ENCODE measurements around the gene DNAL1.
"Not testable (repeated sequence)": the region's sequence is repeated elsewhere in the genome, so short reads cannot be mapped to it uniquely, and the experiment has no call there.

Gene DNAL1

DNA sequence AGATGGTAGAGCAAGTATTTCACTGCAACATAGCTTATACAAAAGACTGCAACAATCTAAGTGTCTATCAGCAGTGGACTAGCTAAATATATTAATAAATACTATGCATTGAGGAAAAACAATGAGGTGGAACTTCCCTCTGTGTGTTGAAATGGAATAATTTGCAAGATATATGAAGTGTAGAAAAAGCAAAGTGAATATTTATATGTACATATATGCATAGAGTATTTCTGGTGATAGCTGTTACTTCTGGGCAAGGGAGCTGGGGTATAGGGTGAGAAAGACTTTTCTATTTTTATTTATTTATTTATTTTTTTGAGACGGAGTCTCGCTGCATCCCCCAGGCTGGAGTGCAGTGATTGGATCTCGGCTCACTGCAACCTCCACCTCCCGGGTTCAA is 33.9 kb downstream of the DNAL1 start:
- no peak overlapping the region for H3K4me3 ChIP-seq (ENCODE audit: low read length)
- no peaks in the 10 kb centered on the region for H3K27me3 ChIP-seq (replicated peaks; ENCODE audit: control insufficient read depth, insufficient read depth, low read length)
- H3K36me3 ChIP-seq (ENCODE audit: control insufficient read depth, insufficient read depth, low read length, severe bottlenecking): no peaks in the 10 kb centered on the region
- no peaks in the 10 kb centered on the region for H3K4me1 ChIP-seq (ENCODE audit: control insufficient read depth, insufficient read depth, low read length)
- H3K9me3 ChIP-seq (ENCODE audit: control insufficient read depth, low read length): no peaks in the 10 kb centered on the region
- no peak overlapping the region for H3K9ac ChIP-seq (ENCODE audit: low read length)
- DNase-seq (ENCODE audit: low read depth): no peak

DNA sequence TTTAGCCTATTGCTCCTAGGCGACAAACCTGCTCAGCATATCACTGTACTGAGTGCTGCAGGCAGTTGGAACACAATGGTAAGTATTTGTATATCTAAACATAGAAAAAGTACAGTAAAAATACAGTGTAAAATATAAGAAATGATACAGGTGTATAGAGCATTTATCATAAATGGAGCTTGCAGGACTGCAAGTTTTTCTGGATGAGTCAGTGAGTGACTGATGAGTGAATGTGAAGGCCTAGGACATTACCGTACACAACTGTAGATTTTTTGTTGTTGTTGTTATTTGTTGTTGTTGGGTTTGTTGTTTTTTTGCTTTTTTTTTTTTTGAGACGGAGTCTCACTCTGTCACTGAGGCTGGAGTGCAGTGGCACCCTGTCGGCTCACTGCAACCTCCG is 36.0 kb downstream of the DNAL1 start:
- H3K27me3 ChIP-seq (replicated peaks; ENCODE audit: control insufficient read depth, insufficient read depth, low read length): no peaks in the 10 kb centered on the region
- H3K4me3 ChIP-seq (ENCODE audit: low read length): no peak overlapping the region
- H3K4me1 ChIP-seq (ENCODE audit: control insufficient read depth, insufficient read depth, low read length): no peaks in the 10 kb centered on the region
- no peak for DNase-seq (ENCODE audit: low read depth)
- H3K9me3 ChIP-seq (ENCODE audit: control insufficient read depth, low read length): no peaks in the 10 kb centered on the region
- H3K9ac ChIP-seq (ENCODE audit: low read length): no peak overlapping the region
- H3K36me3 ChIP-seq (ENCODE audit: control insufficient read depth, insufficient read depth, low read length, severe bottlenecking): peaks cover 4% of the 10 kb centered on the region

GRCh38 chr14:73684627-73685026 is 39.8 kb downstream of the DNAL1 start:
- Histone ChIP-seq H3K4me1 (ENCODE audit: control insufficient read depth, insufficient read depth, low read length) (peaks cover 10% of the 10 kb centered on the region), H3K9me3 (ENCODE audit: control insufficient read depth, low read length) (no peaks in the 10 kb centered on the region), H3K36me3 (ENCODE audit: control insufficient read depth, insufficient read depth, low read length, severe bottlenecking) (peaks cover 7% of the 10 kb centered on the region), H3K9ac (ENCODE audit: low read length) (no peak overlapping the region), H3K27me3 (replicated peaks; ENCODE audit: control insufficient read depth, insufficient read depth, low read length) (no peaks in the 10 kb centered on the region), H3K4me3 (ENCODE audit: low read length) (no peak overlapping the region)
- DNase-seq (ENCODE audit: low read depth): no peak

DNA sequence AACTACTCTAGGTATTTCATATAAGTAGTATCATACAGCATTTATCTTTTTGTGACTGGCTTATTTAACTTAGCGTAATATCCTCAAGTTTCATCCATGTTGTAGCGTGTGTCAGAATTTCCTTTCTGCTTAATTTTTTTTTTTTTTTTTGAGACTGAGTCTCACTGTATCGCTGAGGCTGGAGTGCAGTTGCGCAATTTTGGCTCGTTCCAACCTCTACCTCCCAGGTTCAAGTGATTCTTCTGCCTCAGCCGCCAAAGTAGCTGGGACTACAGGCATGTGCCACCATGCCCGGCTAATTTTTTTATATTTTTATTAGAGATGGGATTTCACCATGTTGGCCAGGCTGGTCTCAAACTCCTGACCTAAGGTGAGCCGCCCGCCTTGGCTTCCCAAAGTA is 40.5 kb downstream of the DNAL1 start:
- peaks cover 7% of the 10 kb centered on the region for H3K36me3 ChIP-seq (ENCODE audit: control insufficient read depth, insufficient read depth, low read length, severe bottlenecking)
- DNase-seq (ENCODE audit: low read depth): no peak
- no peak overlapping the region for H3K4me3 ChIP-seq (ENCODE audit: low read length)
- H3K27me3 ChIP-seq (replicated peaks; ENCODE audit: control insufficient read depth, insufficient read depth, low read length): no peaks in the 10 kb centered on the region
- H3K9me3 ChIP-seq (ENCODE audit: control insufficient read depth, low read length): no peaks in the 10 kb centered on the region
- no peak overlapping the region for H3K9ac ChIP-seq (ENCODE audit: low read length)
- peaks cover 10% of the 10 kb centered on the region for H3K4me1 ChIP-seq (ENCODE audit: control insufficient read depth, insufficient read depth, low read length)

DNA sequence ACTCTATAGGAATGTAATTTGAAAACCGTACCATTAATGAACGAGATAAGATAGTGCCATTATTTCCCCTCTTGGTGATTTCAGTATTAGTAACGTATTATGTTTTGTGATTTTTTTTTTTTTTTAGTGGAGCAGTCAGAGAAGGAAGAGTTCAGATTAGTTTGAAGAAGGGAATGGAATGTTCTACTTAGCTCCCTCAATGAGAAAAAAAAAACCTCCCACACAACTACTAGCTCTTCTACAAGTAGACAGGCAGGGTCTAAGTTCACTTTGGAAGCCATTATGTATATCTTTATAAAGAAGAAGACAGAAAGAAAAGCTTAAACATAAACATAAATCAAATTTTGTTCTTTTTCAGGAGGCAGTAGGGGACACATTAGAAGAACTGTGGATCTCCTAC is 42.1 kb downstream of the DNAL1 start:
- no peak overlapping the region for H3K9ac ChIP-seq (ENCODE audit: low read length)
- H3K36me3 ChIP-seq (ENCODE audit: control insufficient read depth, insufficient read depth, low read length, severe bottlenecking): peaks cover 14% of the 10 kb centered on the region
- H3K4me1 ChIP-seq (ENCODE audit: control insufficient read depth, insufficient read depth, low read length): peaks cover 10% of the 10 kb centered on the region
- no peaks in the 10 kb centered on the region for H3K27me3 ChIP-seq (replicated peaks; ENCODE audit: control insufficient read depth, insufficient read depth, low read length)
- no peaks in the 10 kb centered on the region for H3K9me3 ChIP-seq (ENCODE audit: control insufficient read depth, low read length)
- no peak overlapping the region for H3K4me3 ChIP-seq (ENCODE audit: low read length)
- peak; percentile 34 for DNase-seq (ENCODE audit: low read depth)

DNA sequence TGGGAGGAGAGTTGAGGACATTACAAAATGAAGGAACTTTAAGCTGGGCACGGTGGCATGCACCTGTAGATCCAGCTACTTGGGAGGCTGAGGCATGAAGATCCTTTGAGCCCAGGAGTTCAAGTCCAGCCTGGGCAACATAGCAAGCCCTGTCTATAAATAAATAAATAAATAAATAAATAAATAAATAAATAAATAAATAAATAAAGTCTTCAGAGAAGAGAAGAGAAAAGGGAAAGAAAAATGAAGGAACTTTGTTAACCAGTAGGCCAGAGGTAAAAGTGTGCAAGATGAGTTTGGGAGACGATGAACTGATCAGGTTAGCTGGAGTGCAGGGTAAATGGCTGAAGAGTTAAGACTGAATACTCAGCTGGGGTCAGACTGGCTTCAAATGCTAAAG is 49.3 kb downstream of the DNAL1 start:
- no peaks in the 10 kb centered on the region for H3K27me3 ChIP-seq (replicated peaks; ENCODE audit: control insufficient read depth, insufficient read depth, low read length)
- no peak overlapping the region for H3K9ac ChIP-seq (ENCODE audit: low read length)
- peaks cover 19% of the 10 kb centered on the region for H3K36me3 ChIP-seq (ENCODE audit: control insufficient read depth, insufficient read depth, low read length, severe bottlenecking)
- peaks cover 14% of the 10 kb centered on the region for H3K4me1 ChIP-seq (ENCODE audit: control insufficient read depth, insufficient read depth, low read length)
- DNase-seq (ENCODE audit: low read depth): no peak
- no peak overlapping the region for H3K4me3 ChIP-seq (ENCODE audit: low read length)
- no peaks in the 10 kb centered on the region for H3K9me3 ChIP-seq (ENCODE audit: control insufficient read depth, low read length)

- no peak for DNase-seq (ENCODE audit: low read depth)
These were observed 50.3 kb downstream of the DNAL1 start for GRCh38 chr14:73695082-73695481.

DNA sequence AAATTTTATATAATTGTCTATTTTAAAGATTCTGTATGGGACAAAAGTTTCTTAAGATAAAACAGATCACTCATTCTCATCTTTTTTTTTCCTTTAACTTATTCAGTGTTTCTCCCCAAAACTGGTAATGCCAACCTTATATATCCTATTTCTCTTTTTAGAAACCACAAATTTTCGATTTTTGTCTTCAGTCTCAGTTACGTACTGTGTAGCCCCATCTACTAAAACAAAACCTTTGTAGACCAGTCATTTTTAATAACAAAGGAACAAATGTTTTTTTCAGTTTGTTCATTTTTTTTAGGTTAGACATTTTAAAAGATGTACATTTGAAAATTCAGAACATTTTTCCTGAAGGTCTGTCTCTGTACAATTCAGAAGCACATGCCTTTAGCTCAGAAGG is 51.2 kb downstream of the DNAL1 start:
- no peak overlapping the region for H3K9ac ChIP-seq (ENCODE audit: low read length)
- peaks cover 9% of the 10 kb centered on the region for H3K36me3 ChIP-seq (ENCODE audit: control insufficient read depth, insufficient read depth, low read length, severe bottlenecking)
- no peaks in the 10 kb centered on the region for H3K27me3 ChIP-seq (replicated peaks; ENCODE audit: control insufficient read depth, insufficient read depth, low read length)
- peak overlapping the region; percentile 28 for H3K4me3 ChIP-seq (ENCODE audit: low read length)
- DNase-seq (ENCODE audit: low read depth): no peak
- H3K9me3 ChIP-seq (ENCODE audit: control insufficient read depth, low read length): no peaks in the 10 kb centered on the region
- peaks cover 14% of the 10 kb centered on the region for H3K4me1 ChIP-seq (ENCODE audit: control insufficient read depth, insufficient read depth, low read length)

More at GRCh38 chr14:73695082-73695481, 50.3 kb downstream of the DNAL1 start:
- Histone ChIP-seq H3K9ac (ENCODE audit: low read length) (no peak overlapping the region), H3K4me1 (ENCODE audit: control insufficient read depth, insufficient read depth, low read length) (peaks cover 14% of the 10 kb centered on the region), H3K4me3 (ENCODE audit: low read length) (no peak overlapping the region), H3K36me3 (ENCODE audit: control insufficient read depth, insufficient read depth, low read length, severe bottlenecking) (peaks cover 15% of the 10 kb centered on the region), H3K9me3 (ENCODE audit: control insufficient read depth, low read length) (no peaks in the 10 kb centered on the region), H3K27me3 (replicated peaks; ENCODE audit: control insufficient read depth, insufficient read depth, low read length) (no peaks in the 10 kb centered on the region)

- Histone ChIP-seq H3K36me3 (ENCODE audit: control insufficient read depth, insufficient read depth, low read length, severe bottlenecking) (peaks cover 8% of the 10 kb centered on the region), H3K4me3 (ENCODE audit: low read length) (peak overlapping the region; percentile 28), H3K9ac (ENCODE audit: low read length) (peak overlapping the region; percentile 43), H3K27me3 (replicated peaks; ENCODE audit: control insufficient read depth, insufficient read depth, low read length) (no peaks in the 10 kb centered on the region), H3K4me1 (ENCODE audit: control insufficient read depth, insufficient read depth, low read length) (peaks cover 20% of the 10 kb centered on the region), H3K9me3 (ENCODE audit: control insufficient read depth, low read length) (no peaks in the 10 kb centered on the region)
- peak; percentile 49 for DNase-seq (ENCODE audit: low read depth)
These were observed 51.9 kb downstream of the DNAL1 start for GRCh38 chr14:73696466-73697400.

GRCh38 chr14:73700325-73700724 is 55.5 kb downstream of the DNAL1 start:
- Histone ChIP-seq H3K4me1 (ENCODE audit: control insufficient read depth, insufficient read depth, low read length) (peaks cover 20% of the 10 kb centered on the region), H3K9ac (ENCODE audit: low read length) (no peak overlapping the region), H3K36me3 (ENCODE audit: control insufficient read depth, insufficient read depth, low read length, severe bottlenecking) (no peaks in the 10 kb centered on the region), H3K4me3 (ENCODE audit: low read length) (no peak overlapping the region), H3K9me3 (ENCODE audit: control insufficient read depth, low read length) (no peaks in the 10 kb centered on the region), H3K27me3 (replicated peaks; ENCODE audit: control insufficient read depth, insufficient read depth, low read length) (no peaks in the 10 kb centered on the region)
- no peak for DNase-seq (ENCODE audit: low read depth)

GRCh38 chr14:73708076-73708475 is 63.3 kb downstream of the DNAL1 start:
- H3K36me3 ChIP-seq (ENCODE audit: control insufficient read depth, insufficient read depth, low read length, severe bottlenecking); H3K27me3 ChIP-seq (replicated peaks; ENCODE audit: control insufficient read depth, insufficient read depth, low read length); H3K9me3 ChIP-seq (ENCODE audit: control insufficient read depth, low read length); H3K4me3 ChIP-seq (ENCODE audit: low read length); DNase-seq (ENCODE audit: low read depth); H3K9ac ChIP-seq (ENCODE audit: low read length): not testable (repeated sequence)
- H3K4me1 ChIP-seq (ENCODE audit: control insufficient read depth, insufficient read depth, low read length): peaks cover 11% of the 10 kb centered on the region

Data from adipocyte (in vitro differentiated cells).